ENCODE measurements around the gene RNF220.

Gene RNF220

DNA sequence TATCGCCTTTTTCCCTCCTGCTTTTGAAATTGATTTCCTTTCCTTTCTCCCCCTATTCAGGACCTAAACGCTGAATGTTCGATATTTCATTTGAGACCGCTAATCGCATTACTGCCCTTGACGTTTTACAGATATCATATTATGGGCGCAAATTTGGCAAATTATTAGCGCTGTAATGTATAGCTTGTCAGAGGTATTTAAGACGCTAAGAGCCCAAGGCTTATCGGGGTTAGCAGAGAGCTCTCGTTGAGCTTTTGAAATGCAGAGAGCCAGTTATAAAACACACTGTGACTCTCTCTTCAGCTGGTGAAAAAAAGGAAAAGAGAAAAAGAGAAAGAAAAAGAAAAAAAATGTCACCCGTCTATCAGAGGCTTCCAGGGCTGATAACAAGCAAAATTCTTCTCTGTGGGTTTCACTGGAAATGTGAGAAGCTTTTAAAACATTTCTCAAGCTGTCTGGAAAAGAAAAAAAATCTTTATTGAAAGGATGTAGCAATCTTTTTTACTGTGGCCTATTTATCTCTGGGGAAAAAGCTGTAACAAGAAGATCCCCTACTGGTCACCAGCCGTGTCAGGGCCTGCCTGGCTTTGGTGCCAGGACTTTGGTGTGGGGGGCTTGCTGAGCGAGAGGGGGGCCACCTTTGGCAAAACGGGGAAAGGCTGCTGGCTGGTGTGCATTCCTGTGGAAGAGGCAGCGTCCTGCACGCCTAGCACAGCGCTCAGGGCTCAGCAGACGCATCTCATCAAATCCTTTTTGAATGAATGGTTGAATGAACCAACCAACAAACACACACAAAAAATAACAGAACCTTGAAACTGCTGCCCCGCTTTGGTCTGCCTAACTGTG, 119.8 kb downstream of the RNF220 start:
- no peak overlapping the region for H3K27ac ChIP-seq (ENCODE audit: low read depth, low read length)
- no peak overlapping the region for H3K4me3 ChIP-seq (ENCODE audit: low read length)
- no peaks in the 10 kb centered on the region for H3F3A ChIP-seq (ENCODE audit: control insufficient read depth, insufficient read depth)
- H3K9me3 ChIP-seq (ENCODE audit: control insufficient read depth, insufficient read depth, low read length), result no peaks in the 10 kb centered on the region
- H3K9me2 ChIP-seq (replicated peaks; ENCODE audit: control insufficient read depth, low read length), result no peaks in the 10 kb centered on the region
- H3K36me3 ChIP-seq (ENCODE audit: control insufficient read depth, low read length), result no peaks in the 10 kb centered on the region
- H3K79me2 ChIP-seq (ENCODE audit: control insufficient read depth, low read length), result no peaks in the 10 kb centered on the region
- TF ChIP-seq, protein P1, sequence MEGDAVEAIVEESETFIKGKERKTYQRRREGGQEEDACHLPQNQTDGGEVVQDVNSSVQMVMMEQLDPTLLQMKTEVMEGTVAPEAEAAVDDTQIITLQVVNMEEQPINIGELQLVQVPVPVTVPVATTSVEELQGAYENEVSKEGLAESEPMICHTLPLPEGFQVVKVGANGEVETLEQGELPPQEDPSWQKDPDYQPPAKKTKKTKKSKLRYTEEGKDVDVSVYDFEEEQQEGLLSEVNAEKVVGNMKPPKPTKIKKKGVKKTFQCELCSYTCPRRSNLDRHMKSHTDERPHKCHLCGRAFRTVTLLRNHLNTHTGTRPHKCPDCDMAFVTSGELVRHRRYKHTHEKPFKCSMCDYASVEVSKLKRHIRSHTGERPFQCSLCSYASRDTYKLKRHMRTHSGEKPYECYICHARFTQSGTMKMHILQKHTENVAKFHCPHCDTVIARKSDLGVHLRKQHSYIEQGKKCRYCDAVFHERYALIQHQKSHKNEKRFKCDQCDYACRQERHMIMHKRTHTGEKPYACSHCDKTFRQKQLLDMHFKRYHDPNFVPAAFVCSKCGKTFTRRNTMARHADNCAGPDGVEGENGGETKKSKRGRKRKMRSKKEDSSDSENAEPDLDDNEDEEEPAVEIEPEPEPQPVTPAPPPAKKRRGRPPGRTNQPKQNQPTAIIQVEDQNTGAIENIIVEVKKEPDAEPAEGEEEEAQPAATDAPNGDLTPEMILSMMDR (IDR thresholded peaks at IDR 0.05; ENCODE audit: low read depth, low read length, poor library complexity, severe bottlenecking), result no peak
- no peak for TF ChIP-seq EZH2phosphoT487 (IDR thresholded peaks at IDR 0.05; ENCODE audit: borderline replicate concordance, low read length)
- no peaks in the 10 kb centered on the region for H4K20me1 ChIP-seq (ENCODE audit: control insufficient read depth, insufficient read depth, low read depth, low read length)
- no peaks in the 10 kb centered on the region for H3K4me1 ChIP-seq (ENCODE audit: control insufficient read depth, low read length)
- peaks cover 6% of the 10 kb centered on the region; the same call in 1 of the 2 replicates for H3K27me3 ChIP-seq (ENCODE audit: control insufficient read depth, low read length)
- no peak overlapping the region for H3K4me2 ChIP-seq (ENCODE audit: low read length)

- Histone ChIP-seq H3K27me3 (ENCODE audit: control insufficient read depth, low read length) (peaks cover 11% of the 10 kb centered on the region), H3K9me2 (replicated peaks; ENCODE audit: control insufficient read depth, low read length) (no peaks in the 10 kb centered on the region), H3F3A (ENCODE audit: control insufficient read depth, insufficient read depth) (no peaks in the 10 kb centered on the region), H3K4me1 (ENCODE audit: control insufficient read depth, low read length) (no peaks in the 10 kb centered on the region), H3K79me2 (ENCODE audit: control insufficient read depth, low read length) (no peaks in the 10 kb centered on the region), H3K36me3 (ENCODE audit: control insufficient read depth, low read length) (no peaks in the 10 kb centered on the region), H3K4me2 (ENCODE audit: low read length) (no peak overlapping the region), H3K9me3 (ENCODE audit: control insufficient read depth, insufficient read depth, low read length) (no peaks in the 10 kb centered on the region), H4K20me1 (ENCODE audit: control insufficient read depth, insufficient read depth, low read depth, low read length) (no peaks in the 10 kb centered on the region), H3K4me3 (ENCODE audit: low read length) (no peak overlapping the region), H3K27ac (ENCODE audit: low read depth, low read length) (no peak overlapping the region)
- TF ChIP-seq, protein P1 (IDR thresholded peaks at IDR 0.05; ENCODE audit: low read depth, low read length, poor library complexity, severe bottlenecking), result no peak
- TF ChIP-seq EZH2phosphoT487 (IDR thresholded peaks at IDR 0.05; ENCODE audit: borderline replicate concordance, low read length), result no peak
These were observed 121.4 kb downstream of the RNF220 start for GRCh38 chr1:44526295-44527073.

- no peak overlapping the region for H3K4me2 ChIP-seq (ENCODE audit: low read length)
These were observed 126.9 kb downstream of the RNF220 start for GRCh38 chr1:44531785-44532566.

More at GRCh38 chr1:44531785-44532566, 126.9 kb downstream of the RNF220 start:
- H3F3A ChIP-seq (ENCODE audit: control insufficient read depth, insufficient read depth), result no peaks in the 10 kb centered on the region
- H3K4me1 ChIP-seq (ENCODE audit: control insufficient read depth, low read length), result no peaks in the 10 kb centered on the region
- no peak overlapping the region for H3K4me3 ChIP-seq (ENCODE audit: low read length)
- H3K79me2 ChIP-seq (ENCODE audit: control insufficient read depth, low read length), result no peaks in the 10 kb centered on the region
- no peaks in the 10 kb centered on the region for H3K36me3 ChIP-seq (ENCODE audit: control insufficient read depth, low read length)
- H3K27ac ChIP-seq (ENCODE audit: low read depth, low read length), result no peak overlapping the region
- TF ChIP-seq, protein P1 (IDR thresholded peaks at IDR 0.05; ENCODE audit: low read depth, low read length, poor library complexity, severe bottlenecking), result no peak
- TF ChIP-seq EZH2phosphoT487 (IDR thresholded peaks at IDR 0.05; ENCODE audit: borderline replicate concordance, low read length), result no peak
- H3K27me3 ChIP-seq (ENCODE audit: control insufficient read depth, low read length), result peaks cover 20% of the 10 kb centered on the region
- no peaks in the 10 kb centered on the region for H3K9me3 ChIP-seq (ENCODE audit: control insufficient read depth, insufficient read depth, low read length)
- no peaks in the 10 kb centered on the region for H3K9me2 ChIP-seq (replicated peaks; ENCODE audit: control insufficient read depth, low read length)
- no peaks in the 10 kb centered on the region for H4K20me1 ChIP-seq (ENCODE audit: control insufficient read depth, insufficient read depth, low read depth, low read length)
